ENCODE results near the gene RHBDL2.

The RHBDL2 gene

DNA sequence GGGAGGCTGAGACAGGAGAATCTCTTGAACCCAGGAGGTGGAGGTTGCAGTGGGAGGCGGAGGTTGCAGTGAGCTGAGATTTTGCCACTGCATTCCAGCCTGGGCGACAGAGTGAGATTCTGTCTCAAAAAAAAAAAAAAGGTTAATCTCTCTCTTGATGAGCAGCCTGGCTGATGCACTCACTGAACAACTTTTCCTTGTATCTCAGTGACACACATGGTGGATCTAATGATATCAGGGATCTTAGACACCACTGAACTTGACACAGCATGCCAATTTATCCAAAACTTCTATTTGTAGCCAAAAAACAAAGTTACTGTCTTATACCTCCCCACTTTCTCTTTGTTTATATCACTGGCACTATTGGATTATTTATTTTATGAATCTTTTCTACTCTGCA lies 16.2 kb downstream of the RHBDL2 start:
- no peaks in the 10 kb centered on the region for H3K36me3 ChIP-seq (replicated peaks)
- in situ Hi-C loops (cut with HindIII; ENCODE audit: low pct_ligation_motif_present, low sequenced_read_pairs): no loop called here
- no peak overlapping the region for H3K4me3 ChIP-seq (ENCODE audit: low read depth, low read length)
- TF ChIP-seq CTCF (IDR thresholded peaks at IDR 0.05; ENCODE audit: low read depth, low read length, missing control alignments): no peak
- no peak overlapping the region for H3K27ac ChIP-seq
- no peak for DNase-seq
- no peaks in the 10 kb centered on the region for H3K27me3 ChIP-seq (replicated peaks)

DNA sequence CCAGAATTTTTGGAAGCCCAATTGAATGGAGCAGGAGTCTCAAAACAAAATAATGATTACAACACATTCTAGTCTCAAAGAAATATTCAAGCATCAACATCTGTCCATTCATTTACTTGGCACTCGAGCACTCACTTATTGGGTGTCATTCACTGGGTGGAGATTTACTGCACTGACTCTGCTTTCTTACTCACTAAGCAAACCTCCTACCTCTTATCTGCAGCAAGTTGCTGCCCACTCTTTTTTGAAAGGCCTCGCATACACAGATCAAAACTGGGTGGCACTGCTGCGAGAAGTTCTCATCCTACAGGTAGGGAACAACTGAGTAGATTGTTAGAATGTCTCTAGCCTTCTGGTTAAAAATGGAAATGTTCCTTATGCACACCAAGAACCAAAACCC lies 18.0 kb downstream of the RHBDL2 start:
- no peak for TF ChIP-seq CTCF (IDR thresholded peaks at IDR 0.05; ENCODE audit: low read depth, low read length, missing control alignments)
- H3K27ac ChIP-seq: no peak overlapping the region
- no peaks in the 10 kb centered on the region for H3K36me3 ChIP-seq (replicated peaks)
- H3K4me3 ChIP-seq (ENCODE audit: low read depth, low read length): no peak overlapping the region
- in situ Hi-C loops (cut with HindIII; ENCODE audit: low pct_ligation_motif_present, low sequenced_read_pairs): no loop called here
- H3K27me3 ChIP-seq (replicated peaks): no peaks in the 10 kb centered on the region
- no peak for DNase-seq

DNA sequence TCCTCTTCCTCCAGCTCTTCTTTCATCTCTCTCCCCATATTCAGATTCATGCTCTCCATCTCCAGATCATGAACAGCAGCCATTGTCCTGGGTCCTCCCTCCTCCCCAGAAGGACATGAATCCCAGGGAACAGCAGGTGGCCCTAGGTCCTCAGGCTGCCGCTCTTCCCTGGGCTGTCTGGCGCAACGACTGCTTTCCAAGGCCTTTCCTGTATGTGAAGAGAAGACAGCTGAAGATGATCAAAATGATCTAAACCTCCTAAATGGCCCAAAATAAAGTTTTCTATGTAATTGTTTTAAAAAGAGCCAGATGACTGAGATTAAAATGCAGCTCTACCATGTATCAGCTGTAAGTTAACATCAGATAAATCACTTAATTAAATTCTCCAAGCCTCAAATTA lies 22.5 kb downstream of the RHBDL2 start:
- Histone ChIP-seq H3K4me3 (ENCODE audit: low read depth, low read length) (no peak overlapping the region), H3K36me3 (replicated peaks) (no peaks in the 10 kb centered on the region), H3K27ac (no peak overlapping the region), H3K27me3 (replicated peaks) (no peaks in the 10 kb centered on the region)
- in situ Hi-C loops (cut with HindIII; ENCODE audit: low pct_ligation_motif_present, low sequenced_read_pairs): no loop called here
- no peak for TF ChIP-seq CTCF (IDR thresholded peaks at IDR 0.05; ENCODE audit: low read depth, low read length, missing control alignments)
- DNase-seq: no peak

GRCh38 chr1:38918568-38918967 lies 23.1 kb downstream of the RHBDL2 start:
- DNase-seq: no peak
- Histone ChIP-seq H3K36me3 (replicated peaks) (no peaks in the 10 kb centered on the region), H3K27ac (no peak overlapping the region), H3K4me3 (ENCODE audit: low read depth, low read length) (no peak overlapping the region), H3K27me3 (replicated peaks) (no peaks in the 10 kb centered on the region)
- in situ Hi-C loops (cut with HindIII; ENCODE audit: low pct_ligation_motif_present, low sequenced_read_pairs): no loop called here
- TF ChIP-seq CTCF (IDR thresholded peaks at IDR 0.05; ENCODE audit: low read depth, low read length, missing control alignments): no peak

DNA sequence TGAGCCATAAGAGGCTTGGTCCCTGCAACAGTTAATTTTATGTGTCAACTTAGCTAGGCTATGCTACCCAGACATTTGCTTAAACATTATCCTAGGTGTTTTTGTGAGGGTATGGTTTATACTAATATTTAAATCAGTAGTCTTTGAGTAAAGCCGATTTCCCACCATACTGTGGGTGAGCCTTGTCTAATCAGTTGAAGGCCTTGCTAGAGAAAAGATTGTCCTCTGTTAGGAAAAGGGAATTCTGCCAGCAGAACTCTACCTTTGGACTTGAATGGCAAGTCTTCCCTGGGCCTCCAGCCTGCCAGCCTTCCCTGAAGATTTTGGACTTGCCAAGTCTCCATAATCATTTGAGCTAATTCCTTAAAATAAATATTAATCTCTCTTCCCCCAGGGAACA lies 23.9 kb downstream of the RHBDL2 start:
- no peak for DNase-seq
- in situ Hi-C loops (cut with HindIII; ENCODE audit: low pct_ligation_motif_present, low sequenced_read_pairs): no loop called here
- Histone ChIP-seq H3K4me3 (ENCODE audit: low read depth, low read length) (no peak overlapping the region), H3K27ac (no peak overlapping the region), H3K27me3 (replicated peaks) (no peaks in the 10 kb centered on the region), H3K36me3 (replicated peaks) (no peaks in the 10 kb centered on the region)
- no peak for TF ChIP-seq CTCF (IDR thresholded peaks at IDR 0.05; ENCODE audit: low read depth, low read length, missing control alignments)

DNA sequence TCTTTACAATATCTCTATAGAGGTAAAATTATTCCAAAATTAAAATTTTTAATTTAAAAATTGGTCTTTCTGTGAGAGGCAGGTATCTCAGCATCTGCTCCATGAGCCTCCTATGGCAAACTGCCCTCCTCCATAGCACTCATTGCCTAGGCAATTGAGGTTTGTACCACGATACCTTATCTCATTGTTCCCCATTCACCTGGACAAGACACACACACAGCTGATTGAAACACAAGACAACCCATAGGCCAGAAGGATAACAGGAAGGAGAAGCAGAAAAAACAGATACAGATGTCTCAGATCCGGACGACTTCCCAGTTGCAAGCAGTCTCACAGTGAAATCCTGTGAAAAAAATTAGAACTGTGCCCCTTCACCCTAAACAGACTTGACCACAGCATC lies 24.3 kb downstream of the RHBDL2 start:
- TF ChIP-seq CTCF (IDR thresholded peaks at IDR 0.05; ENCODE audit: low read depth, low read length, missing control alignments): no peak
- DNase-seq: no peak
- H3K36me3 ChIP-seq (replicated peaks): no peaks in the 10 kb centered on the region
- H3K27me3 ChIP-seq (replicated peaks): no peaks in the 10 kb centered on the region
- H3K4me3 ChIP-seq (ENCODE audit: low read depth, low read length): no peak overlapping the region
- in situ Hi-C loops (cut with HindIII; ENCODE audit: low pct_ligation_motif_present, low sequenced_read_pairs): no loop called here
- no peak overlapping the region for H3K27ac ChIP-seq

All from brain microvascular endothelial cell (primary cell).